Activated naive CD4-positive, alpha-beta T cell treated with Interleukin-2 at 50 U/mL for 16 hours (primary cell): ENCODE data around the gene BCAR3.

Experiments used
- DNase-seq: peaks from one replicate; pipeline ENCODE4 v3.0.0-alpha.2; 2020

The BCAR3 gene

GRCh38 chr1:93532780-93533378 is 148.8 kb downstream of the BCAR3 start:
- DNase-seq: no peak

- DNase-seq: no peak
These were observed 150.4 kb downstream of the BCAR3 start for GRCh38 chr1:93531193-93531592.

- DNase-seq: no peak
These were observed 153.2 kb downstream of the BCAR3 start for GRCh38 chr1:93528412-93528811.

- no peak for DNase-seq
These were observed 155.2 kb downstream of the BCAR3 start for GRCh38 chr1:93526431-93526830.

GRCh38 chr1:93525431-93525830 is 156.2 kb downstream of the BCAR3 start:
- DNase-seq: no peak

GRCh38 chr1:93522721-93523120 is 158.9 kb downstream of the BCAR3 start:
- DNase-seq: no peak

- DNase-seq: no peak
These were observed 160.0 kb downstream of the BCAR3 start for GRCh38 chr1:93521618-93522017.

- DNase-seq: no peak
These were observed 162.3 kb downstream of the BCAR3 start for GRCh38 chr1:93519199-93519829.

GRCh38 chr1:93518516-93518915 is 163.1 kb downstream of the BCAR3 start:
- DNase-seq: no peak

GRCh38 chr1:93516164-93516563 is 165.5 kb downstream of the BCAR3 start:
- no peak for DNase-seq
